NT2/D1 (cell line): Measurements from ENCODE around the gene LRMDA.

Experiments
- SUZ12 ChIP-seq: IDR thresholded peaks from 2 replicates; pipeline ENCODE4 v1.6.1; 2011; ENCODE audit not compliant: insufficient read length, insufficient read depth; ENCODE audit errors: extremely low read depth
- ZNF274 ChIP-seq: IDR thresholded peaks from 2 replicates; pipeline ENCODE4 v1.6.1; 2011; ENCODE audit warnings: mild to moderate bottlenecking, low read depth, low read length

DNA sequence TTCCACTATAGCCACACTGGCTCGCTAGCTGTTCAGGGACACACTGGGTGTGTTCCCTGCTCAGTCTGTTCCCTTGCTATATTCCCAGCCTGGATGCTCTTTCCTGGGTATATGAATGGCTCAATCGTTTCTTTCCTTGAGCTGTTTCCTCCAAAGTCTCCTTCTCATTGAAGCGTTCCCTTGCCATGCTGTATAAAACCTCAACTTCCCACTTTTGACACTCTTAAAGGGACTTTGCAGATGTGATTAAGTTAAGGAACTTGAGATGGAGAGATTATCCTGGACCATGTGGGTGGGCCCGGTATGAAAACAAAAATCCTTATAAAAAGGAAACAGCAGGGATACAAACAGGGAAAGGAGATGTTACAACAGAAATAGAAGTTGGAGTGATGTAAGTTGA is 973.1 kb downstream of the LRMDA start:
- TF ChIP-seq ZNF274 = no peak
- TF ChIP-seq SUZ12 = no peak
